NCI-H1092 treated with DMSO at 0.1 percent for 48 hours (cell line): ENCODE results near the gene CRISPLD2.

Experiments
- DNase-seq: peaks from one replicate; lab custom pipeline; 2025; lab: John Stamatoyannopoulos, UW

CRISPLD2 gene

GRCh38 chr16:84913315-84913714 lies 93.5 kb downstream of the CRISPLD2 start:
- peak; percentile 18 for DNase-seq

GRCh38 chr16:84914273-84914672 lies 94.5 kb downstream of the CRISPLD2 start:
- no peak for DNase-seq

GRCh38 chr16:84916178-84916577 lies 96.4 kb downstream of the CRISPLD2 start:
- no peak for DNase-seq

- DNase-seq = no peak
Observed at GRCh38 chr16:84916850-84917249, 97.1 kb downstream of the CRISPLD2 start.

GRCh38 chr16:84917492-84917891 lies 97.7 kb downstream of the CRISPLD2 start:
- DNase-seq = no peak

GRCh38 chr16:84918006-84918909 lies 98.5 kb downstream of the CRISPLD2 start:
- no peak for DNase-seq

- no peak for DNase-seq
Observed at GRCh38 chr16:84919269-84919668, 99.5 kb downstream of the CRISPLD2 start.

GRCh38 chr16:84919708-84920107 lies 99.9 kb downstream of the CRISPLD2 start:
- DNase-seq = no peak

GRCh38 chr16:84920333-84920732 lies 100.5 kb downstream of the CRISPLD2 start:
- no peak for DNase-seq

- peak; percentile 68 for DNase-seq
Observed at GRCh38 chr16:84922351-84923120, 102.8 kb downstream of the CRISPLD2 start.

GRCh38 chr16:84924331-84925091 lies 104.7 kb downstream of the CRISPLD2 start:
- DNase-seq = no peak

- DNase-seq = no peak
Observed at GRCh38 chr16:84925092-84925772, 105.4 kb downstream of the CRISPLD2 start.

- DNase-seq = no peak
Observed at GRCh38 chr16:84925773-84926372, 106.1 kb downstream of the CRISPLD2 start.

- no peak for DNase-seq
Observed at GRCh38 chr16:84926462-84926861, 106.7 kb downstream of the CRISPLD2 start.

- no peak for DNase-seq
Observed at GRCh38 chr16:84927621-84928591, 108.1 kb downstream of the CRISPLD2 start.

GRCh38 chr16:84928679-84929420 lies 109.1 kb downstream of the CRISPLD2 start:
- DNase-seq = no peak

GRCh38 chr16:84929421-84930297 lies 109.9 kb downstream of the CRISPLD2 start:
- DNase-seq = no peak
